GM21723 (cell line): Measurements from ENCODE around the gene TTBK2.
"Not testable (repeated sequence)": the region's sequence is repeated elsewhere in the genome, so short reads cannot be mapped to it uniquely, and the experiment has no call there.

ENCODE experiments used
- ATAC-seq: cut with Tn5 transposase; IDR thresholded peaks from one replicate; pipeline ENCODE4 v1.9.1; 2021; ENCODE audit warnings: mild to moderate bottlenecking, moderate library complexity; ENCODE audit not compliant: unreplicated experiment

Gene TTBK2

GRCh38 chr15:42772144-42772543 lies 148.4 kb downstream of the TTBK2 start:
- no peak for ATAC-seq

- ATAC-seq: not testable (repeated sequence)
Observed at GRCh38 chr15:42766109-42766508, 154.5 kb downstream of the TTBK2 start.

- not testable (repeated sequence) for ATAC-seq
Observed at GRCh38 chr15:42764154-42764731, 156.3 kb downstream of the TTBK2 start.

GRCh38 chr15:42761813-42762212 lies 158.8 kb downstream of the TTBK2 start:
- ATAC-seq: not testable (repeated sequence)

GRCh38 chr15:42760759-42761158 lies 159.8 kb downstream of the TTBK2 start:
- ATAC-seq: no peak

- no peak for ATAC-seq
Observed at GRCh38 chr15:42759093-42759492, 161.5 kb downstream of the TTBK2 start.

GRCh38 chr15:42750306-42750705 lies 170.3 kb downstream of the TTBK2 start:
- ATAC-seq: no peak

- no peak for ATAC-seq
Observed at GRCh38 chr15:42749266-42749665, 171.3 kb downstream of the TTBK2 start.

GRCh38 chr15:42744195-42744594 lies 176.4 kb downstream of the TTBK2 start:
- ATAC-seq: no peak

GRCh38 chr15:42742149-42742548 lies 178.4 kb downstream of the TTBK2 start:
- no peak for ATAC-seq

- no peak for ATAC-seq
Observed at GRCh38 chr15:42741710-42742109, 178.9 kb downstream of the TTBK2 start.

GRCh38 chr15:42737529-42738328 lies 182.8 kb downstream of the TTBK2 start:
- ATAC-seq: no peak

- ATAC-seq: peak; percentile 79
Observed at GRCh38 chr15:42736793-42737528, 183.6 kb downstream of the TTBK2 start, which contains the start of gene CDAN1. TSS of gene CDAN1 (minus strand) at chr15:42737128. CDS start at chr15:42737102, 26 bp downstream.

- peak; percentile 40 for ATAC-seq
Observed at GRCh38 chr15:42736178-42736792, 184.3 kb downstream of the TTBK2 start.

GRCh38 chr15:42735382-42736165 lies 185.0 kb downstream of the TTBK2 start:
- no peak for ATAC-seq

GRCh38 chr15:42734076-42734672 lies 186.4 kb downstream of the TTBK2 start:
- no peak for ATAC-seq

- ATAC-seq: no peak
Observed at GRCh38 chr15:42733027-42733426, 187.6 kb downstream of the TTBK2 start.

GRCh38 chr15:42732095-42732827 lies 188.3 kb downstream of the TTBK2 start:
- no peak for ATAC-seq

GRCh38 chr15:42731461-42731860 lies 189.1 kb downstream of the TTBK2 start:
- no peak for ATAC-seq
